H9 (cell line): ENCODE data around the gene KRT12. TPM values are rescaled to one million over a fixed set of nuclear protein-coding genes. Genes with fewer than 3 reads are reported as not detected.

Experiments used
- DNase-seq: peaks from one replicate; pipeline ENCODE4 v3.0.0-alpha.2; 2017
- H2AFZ ChIP-seq: one replicate; pipeline ENCODE4 v1.6.1; 2013; ENCODE audit warnings: mild to moderate bottlenecking, low read length, control low read depth, moderate library complexity
- H2AK5ac ChIP-seq: 2 replicates; pipeline ENCODE4 v1.6.1; 2013; ENCODE audit warnings: low read length, control low read depth, mixed read lengths; ENCODE audit not compliant: insufficient read length
- H2BK120ac ChIP-seq: one replicate; pipeline ENCODE4 v1.6.1; 2013; ENCODE audit warnings: low read depth, mild to moderate bottlenecking, low read length, control low read depth, inconsistent platforms; ENCODE audit not compliant: poor library complexity, severe bottlenecking
- H2BK12ac ChIP-seq: 2 replicates; pipeline ENCODE4 v1.6.1; 2013; ENCODE audit warnings: low read length, control low read depth, mixed read lengths, low read depth; ENCODE audit not compliant: insufficient read length
- H2BK15ac ChIP-seq: 2 replicates; pipeline ENCODE4 v1.6.1; 2013; ENCODE audit warnings: low read depth, low read length, control low read depth
- H2BK20ac ChIP-seq: one replicate; pipeline ENCODE4 v1.6.1; 2013; ENCODE audit warnings: low read depth, mild to moderate bottlenecking, low read length, control low read depth, inconsistent platforms; ENCODE audit not compliant: poor library complexity, severe bottlenecking
- H2BK5ac ChIP-seq: 2 replicates; pipeline ENCODE4 v1.6.1; 2013; ENCODE audit warnings: low read length, control low read depth, mixed read lengths; ENCODE audit not compliant: insufficient read length
- H3K14ac ChIP-seq: 2 replicates; pipeline ENCODE4 v1.6.1; 2013; ENCODE audit warnings: low read length, control low read depth; ENCODE audit not compliant: insufficient read depth
- H3K18ac ChIP-seq: 2 replicates; pipeline ENCODE4 v1.6.1; 2013; ENCODE audit warnings: low read depth, mild to moderate bottlenecking, mixed read lengths, low read length, control low read depth; ENCODE audit not compliant: insufficient read length
- H3K23ac ChIP-seq: 2 replicates; pipeline ENCODE4 v1.6.1; 2013; ENCODE audit warnings: low read length, control low read depth, mixed read lengths, low read depth; ENCODE audit not compliant: insufficient read length
- H3K23me2 ChIP-seq: 2 replicates; pipeline ENCODE4 v1.6.1; 2013; ENCODE audit warnings: low read depth, mild to moderate bottlenecking, mixed read lengths, low read length, control low read depth; ENCODE audit not compliant: insufficient read length, poor library complexity, severe bottlenecking
- H3K27ac ChIP-seq: 2 replicates; pipeline ENCODE4 v1.5.1; 2013; ENCODE audit warnings: low read length, control low read depth, mixed read lengths, low read depth; ENCODE audit not compliant: insufficient read length
- H3K27me3 ChIP-seq: 2 replicates; pipeline ENCODE4 v1.6.1; 2013; ENCODE audit warnings: low read length, control low read depth, inconsistent platforms; ENCODE audit not compliant: insufficient read depth
- H3K4ac ChIP-seq: 2 replicates; pipeline ENCODE4 v1.6.1; 2013; ENCODE audit warnings: low read depth, mild to moderate bottlenecking, control low read depth, inconsistent platforms, low read length, moderate library complexity
- H3K4me1 ChIP-seq: 2 replicates; pipeline ENCODE4 v1.6.1; 2013; ENCODE audit warnings: low read length, control low read depth, inconsistent platforms; ENCODE audit not compliant: insufficient read depth
- H3K4me2 ChIP-seq: 2 replicates; pipeline ENCODE4 v1.6.1; 2013; ENCODE audit warnings: low read length, control low read depth, mixed read lengths; ENCODE audit not compliant: insufficient read length, insufficient read depth
- H3K56ac ChIP-seq: 2 replicates; pipeline ENCODE4 v1.6.1; 2013; ENCODE audit warnings: low read depth, mild to moderate bottlenecking, mixed read lengths, low read length, control low read depth; ENCODE audit not compliant: insufficient read length
- H3K79me1 ChIP-seq: 2 replicates; pipeline ENCODE4 v1.6.1; 2013; ENCODE audit warnings: low read depth, mild to moderate bottlenecking, moderate library complexity, low read length, control low read depth, inconsistent platforms; ENCODE audit not compliant: insufficient read depth, poor library complexity, severe bottlenecking
- H3K79me2 ChIP-seq: 2 replicates; pipeline ENCODE4 v1.6.1; 2013; ENCODE audit warnings: low read length, control low read depth, inconsistent platforms; ENCODE audit not compliant: insufficient read depth
- H3K9ac ChIP-seq: 2 replicates; pipeline ENCODE4 v1.6.1; 2013; ENCODE audit warnings: low read length, control low read depth, mixed read lengths; ENCODE audit not compliant: insufficient read length; ENCODE audit errors: extremely low read depth
- H3K9me3 ChIP-seq: one replicate; pipeline ENCODE4 v1.6.1; 2013; ENCODE audit warnings: low read depth, low read length, inconsistent platforms; ENCODE audit not compliant: control insufficient read depth
- H3T11ph ChIP-seq: one replicate; pipeline ENCODE4 v1.6.1; 2013; ENCODE audit warnings: mild to moderate bottlenecking, low read length, control low read depth, inconsistent platforms
- H4K20me1 ChIP-seq: one replicate; pipeline ENCODE4 v1.6.1; 2013; ENCODE audit not compliant: control insufficient read depth, insufficient read length, insufficient read depth
- H4K5ac ChIP-seq: 2 replicates; pipeline ENCODE4 v1.6.1; 2013; ENCODE audit warnings: low read depth, mild to moderate bottlenecking, mixed read lengths, low read length, control low read depth; ENCODE audit not compliant: insufficient read length
- H4K8ac ChIP-seq: replicated peaks from 2 replicates; pipeline ENCODE4 v1.6.1; 2013; ENCODE audit warnings: low read length, control low read depth, mixed read lengths, low read depth; ENCODE audit not compliant: insufficient read length
- H4K91ac ChIP-seq: 2 replicates; pipeline ENCODE4 v1.6.1; 2013; ENCODE audit warnings: low read depth, mild to moderate bottlenecking, moderate library complexity, mixed read lengths, low read length, control low read depth; ENCODE audit not compliant: insufficient read length
- H3K27ac Mint-ChIP-seq, 3 experiments: 2 replicates in 2 of 3; 3 replicates in 1 of 3; pipeline ENCODE4 v1.8.0; 2020 to 2021; ENCODE audit warnings: mixed read lengths in 3 of 3, mild to moderate bottlenecking in 1 of 3, moderate library complexity in 1 of 3
- H3K27me3 Mint-ChIP-seq: 2 replicates; pipeline ENCODE4 v1.8.0; 2021; ENCODE audit warnings: low read depth, mild to moderate bottlenecking, moderate library complexity, mixed read lengths
- H3K36me3 Mint-ChIP-seq, 3 experiments: 2 replicates in 2 of 3; 3 replicates in 1 of 3; pipeline ENCODE4 v1.8.0; 2020 to 2021; ENCODE audit warnings: low read depth in 3 of 3, mixed read lengths in 3 of 3; ENCODE audit not compliant: insufficient read depth in 1 of 3
- H3K4me1 Mint-ChIP-seq, 2 experiments: 2 replicates each; pipeline ENCODE4 v1.8.0; 2020; ENCODE audit warnings: mixed read lengths in 2 of 2
- H3K4me3 Mint-ChIP-seq, 2 experiments: 2 replicates in 1 of 2; 3 replicates in 1 of 2; pipeline ENCODE4 v1.8.0; 2020 to 2021; ENCODE audit warnings: mild to moderate bottlenecking in 2 of 2, mixed read lengths in 2 of 2, moderate library complexity in 1 of 2
- H3K9me3 Mint-ChIP-seq, 2 experiments: 2 replicates in 1 of 2; 3 replicates in 1 of 2; pipeline ENCODE4 v1.8.0; 2020; ENCODE audit warnings: mild to moderate bottlenecking in 2 of 2, mixed read lengths in 2 of 2, moderate library complexity in 1 of 2
- CTCF ChIP-seq: fragments of 200-600 bp; sonication (generic); conservative IDR thresholded peaks from 3 replicates; pipeline ENCODE4 v1.8.0; 2021; ENCODE audit warnings: antibody characterized with exemption, mild to moderate bottlenecking
- WGBS: extraction: QIAGEN DNeasy Blood & Tissue Kit; methylation state at CpG from one replicate; pipeline ENCODE4 v1.1.7; 2013; ENCODE audit warnings: missing lambda C conversion rate, low lambda C conversion rate, mixed read lengths; ENCODE audit not compliant: insufficient read length; ENCODE audit errors: extremely low coverage; 5-methylcytosine and 5-hydroxymethylcytosine counted together
- total RNA-seq: library from RNA; stranded (reverse); gene quantifications from 2 replicates; pipeline ENCODE4 v1.2.1, GENCODE V29; 2021

Gene KRT12
- total RNA-seq, 1 experiment from 2014 or later: not detected

DNA sequence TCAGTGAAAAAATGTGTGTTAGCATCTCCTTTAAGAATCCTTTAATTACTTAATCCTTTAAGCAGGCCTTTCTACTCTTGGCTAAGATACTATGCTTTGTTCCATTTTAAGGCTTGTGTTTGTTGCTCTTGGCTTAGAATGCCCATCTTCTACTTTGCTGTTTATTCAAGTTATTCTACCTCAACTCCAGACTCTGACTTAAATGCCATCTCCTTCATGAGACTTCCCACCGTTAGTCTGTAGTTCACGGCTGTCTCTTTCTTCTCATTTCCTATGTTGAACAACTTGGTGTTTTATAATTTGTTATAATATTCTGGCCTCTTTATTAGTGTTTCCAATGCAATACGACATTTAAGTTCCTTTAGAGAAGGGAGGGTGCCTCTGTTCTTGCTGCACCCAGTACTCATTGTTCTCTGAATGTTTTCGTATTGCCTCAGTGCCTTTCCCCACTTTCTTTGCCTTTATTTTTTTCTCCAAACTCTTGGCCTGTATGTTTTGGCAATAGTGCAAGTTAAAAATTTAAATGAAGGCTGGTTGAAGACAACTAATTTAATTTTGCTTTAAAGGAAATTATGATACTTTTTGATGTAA, 38.5 kb downstream of the KRT12 start:
- Histone ChIP-seq H3K4me1 (no peaks in the 10 kb centered on the region), H2BK20ac (no peak overlapping the region), H3T11ph (no peak overlapping the region), H3K23me2 (no peaks in the 10 kb centered on the region), H3K79me1 (no peaks in the 10 kb centered on the region), H3K27ac (no peak overlapping the region), H2BK15ac (no peak overlapping the region), H3K79me2 (no peaks in the 10 kb centered on the region), H3K4ac (no peak overlapping the region), H3K9ac (no peak overlapping the region), H3K27me3 (no peaks in the 10 kb centered on the region; the same call in 1 of the 2 replicates), H2BK120ac (no peak overlapping the region), H2BK12ac (no peak overlapping the region), H2AFZ (no peak overlapping the region), H4K5ac (no peak overlapping the region), H3K4me2 (no peak overlapping the region), H4K20me1 (no peaks in the 10 kb centered on the region), H3K23ac (no peak overlapping the region), H3K14ac (no peak overlapping the region), H3K18ac (no peak overlapping the region), H2AK5ac (no peak overlapping the region), H4K91ac (no peak overlapping the region), H3K56ac (no peak overlapping the region), H3K9me3 (no peaks in the 10 kb centered on the region), H2BK5ac (no peak overlapping the region), H4K8ac (no peak overlapping the region)
- no CpG with 5 or more reads among the region's 4 CpGs for WGBS
- no peak for TF ChIP-seq CTCF
- Mint-ChIP-seq H3K27me3 (peaks cover 94% of the 10 kb centered on the region), H3K4me3 (no peak overlapping the region), H3K9me3 (no peaks in the 10 kb centered on the region), H3K36me3 (no peaks in the 10 kb centered on the region), H3K27ac (no peak overlapping the region), H3K4me1 (peaks cover 6 to 9% of the 10 kb centered on the region in 2 experiments)
- DNase-seq: no peak
